ENCODE measurements around the gene SYT2.

The SYT2 gene

DNA sequence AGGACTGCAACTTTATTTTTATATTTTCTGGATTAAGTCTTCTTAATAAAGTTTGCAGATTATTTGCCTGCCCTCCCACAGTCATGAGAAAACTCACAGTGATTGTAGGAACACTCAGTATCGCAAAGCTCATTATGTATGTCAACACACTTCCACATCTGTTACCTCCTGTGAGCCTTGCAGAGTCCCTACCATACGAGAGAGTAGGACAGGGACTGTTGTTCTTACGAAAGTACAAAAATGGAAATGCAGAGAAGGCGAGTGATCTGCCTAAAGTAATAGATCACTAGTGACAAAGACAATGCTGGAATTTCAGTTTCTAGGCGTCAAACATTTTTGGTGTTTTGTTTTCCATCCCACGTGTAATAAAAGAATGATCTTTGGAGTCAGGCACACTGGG, 131.7 kb downstream of the SYT2 start:
- Histone ChIP-seq H3K9me3 (ENCODE audit: control insufficient read depth, insufficient read depth, low read depth, low read length) (no peaks in the 10 kb centered on the region), H3K27ac (ENCODE audit: low read depth, low read length) (peak overlapping the region; percentile 63; the same call in 1 of the 2 replicates), H3K36me3 (ENCODE audit: control insufficient read depth, insufficient read depth, low read length) (0 out of 2 replicates have a peak, but pooled peaks cover 4% of the 10 kb centered on the region), H3K9ac (ENCODE audit: low read length) (peak overlapping the region; percentile 3), H3K4me1 (ENCODE audit: control insufficient read depth, insufficient read depth, low read length) (peaks cover 32% of the 10 kb centered on the region), H3K4me3 (ENCODE audit: low read depth, low read length) (peak overlapping the region; percentile 3; the same call in 1 of the 2 replicates), H3K27me3 (ENCODE audit: control insufficient read depth, insufficient read depth, low read length) (no peaks in the 10 kb centered on the region)

DNA sequence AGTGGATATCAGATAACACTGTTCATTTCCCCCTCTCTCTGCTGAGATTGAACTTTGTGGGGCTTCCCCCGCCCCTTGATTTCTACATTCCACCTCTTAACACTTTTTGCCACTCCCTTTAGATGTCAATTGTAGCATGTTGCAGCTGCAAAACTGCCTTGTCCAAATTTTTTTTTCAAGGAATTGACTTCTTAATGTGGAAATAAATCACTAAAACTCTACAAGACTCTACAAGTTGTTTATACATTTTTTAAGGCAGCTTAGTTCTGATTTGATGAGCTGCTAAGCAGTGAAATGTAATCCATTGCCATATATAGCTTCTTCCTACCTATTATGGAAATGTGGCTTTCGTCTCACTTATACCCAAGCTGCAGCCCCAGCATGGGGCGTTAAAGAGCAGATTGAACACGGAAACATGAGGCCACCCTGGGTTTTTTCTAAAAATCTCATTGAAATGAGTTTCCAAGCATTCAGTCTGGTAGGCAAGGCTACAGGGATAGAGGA, 132.2 kb downstream of the SYT2 start:
- Histone ChIP-seq H3K27me3 (ENCODE audit: control insufficient read depth, insufficient read depth, low read length) (no peaks in the 10 kb centered on the region), H3K9me3 (ENCODE audit: control insufficient read depth, insufficient read depth, low read depth, low read length) (no peaks in the 10 kb centered on the region), H3K4me1 (ENCODE audit: control insufficient read depth, insufficient read depth, low read length) (peaks cover 32% of the 10 kb centered on the region), H3K36me3 (ENCODE audit: control insufficient read depth, insufficient read depth, low read length) (0 out of 2 replicates have a peak, but pooled peaks cover 4% of the 10 kb centered on the region), H3K27ac (ENCODE audit: low read depth, low read length) (peak overlapping the region; percentile 63; the same call in 1 of the 2 replicates), H3K4me3 (ENCODE audit: low read depth, low read length) (peak overlapping the region; percentile 3; the same call in 1 of the 2 replicates), H3K9ac (ENCODE audit: low read length) (no peak overlapping the region)

DNA sequence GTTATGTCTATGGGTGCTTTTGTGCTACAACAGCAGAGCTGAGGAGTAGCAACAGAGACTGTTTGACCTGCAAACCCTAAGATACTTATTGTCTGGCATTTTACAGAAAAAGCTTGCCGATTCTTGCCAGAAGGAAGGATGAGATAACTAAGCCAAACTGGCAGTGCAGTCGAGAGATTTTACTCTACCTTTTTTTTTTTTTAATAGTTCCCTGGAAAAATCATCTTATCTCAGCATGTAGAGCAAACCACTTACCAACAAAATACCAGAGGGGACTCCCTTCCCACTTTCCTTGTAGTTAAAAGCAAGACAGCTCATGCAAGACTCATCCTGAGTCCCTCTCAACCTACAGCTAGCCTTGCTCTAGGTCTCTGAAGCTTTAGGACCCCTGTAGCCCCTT, 132.9 kb downstream of the SYT2 start:
- Histone ChIP-seq H3K36me3 (ENCODE audit: control insufficient read depth, insufficient read depth, low read length) (0 out of 2 replicates have a peak, but pooled peaks cover 4% of the 10 kb centered on the region), H3K4me3 (ENCODE audit: low read depth, low read length) (no peak overlapping the region), H3K9ac (ENCODE audit: low read length) (no peak overlapping the region), H3K4me1 (ENCODE audit: control insufficient read depth, insufficient read depth, low read length) (peaks cover 32% of the 10 kb centered on the region), H3K9me3 (ENCODE audit: control insufficient read depth, insufficient read depth, low read depth, low read length) (no peaks in the 10 kb centered on the region), H3K27me3 (ENCODE audit: control insufficient read depth, insufficient read depth, low read length) (no peaks in the 10 kb centered on the region), H3K27ac (ENCODE audit: low read depth, low read length) (no peak overlapping the region; the same call in 1 of the 2 replicates)

DNA sequence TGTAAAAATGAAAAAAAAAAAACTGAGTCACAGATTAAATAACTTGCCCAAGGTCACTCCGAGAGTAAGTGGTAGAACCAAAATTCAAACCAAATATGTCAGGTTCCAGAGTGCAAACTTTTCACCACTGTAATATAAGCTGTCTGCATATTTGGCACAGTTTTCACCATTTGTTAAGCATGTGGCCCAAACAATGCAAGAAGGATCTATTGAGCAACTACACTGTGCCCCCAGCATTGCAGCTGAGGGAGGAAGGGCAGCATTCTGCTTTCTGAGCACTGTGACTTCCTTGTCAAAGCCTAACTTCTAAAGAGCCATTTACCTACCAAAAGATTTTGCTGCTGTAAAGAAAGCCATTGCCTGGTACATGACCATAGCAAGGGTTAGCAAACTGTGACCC, 133.4 kb downstream of the SYT2 start:
- H3K4me3 ChIP-seq (ENCODE audit: low read depth, low read length): no peak overlapping the region
- H3K27me3 ChIP-seq (ENCODE audit: control insufficient read depth, insufficient read depth, low read length): no peaks in the 10 kb centered on the region
- H3K9ac ChIP-seq (ENCODE audit: low read length): no peak overlapping the region
- peaks cover 32% of the 10 kb centered on the region for H3K4me1 ChIP-seq (ENCODE audit: control insufficient read depth, insufficient read depth, low read length)
- H3K27ac ChIP-seq (ENCODE audit: low read depth, low read length): no peak overlapping the region
- no peaks in the 10 kb centered on the region for H3K9me3 ChIP-seq (ENCODE audit: control insufficient read depth, insufficient read depth, low read depth, low read length)
- 0 out of 2 replicates have a peak, but pooled peaks cover 4% of the 10 kb centered on the region for H3K36me3 ChIP-seq (ENCODE audit: control insufficient read depth, insufficient read depth, low read length)

DNA sequence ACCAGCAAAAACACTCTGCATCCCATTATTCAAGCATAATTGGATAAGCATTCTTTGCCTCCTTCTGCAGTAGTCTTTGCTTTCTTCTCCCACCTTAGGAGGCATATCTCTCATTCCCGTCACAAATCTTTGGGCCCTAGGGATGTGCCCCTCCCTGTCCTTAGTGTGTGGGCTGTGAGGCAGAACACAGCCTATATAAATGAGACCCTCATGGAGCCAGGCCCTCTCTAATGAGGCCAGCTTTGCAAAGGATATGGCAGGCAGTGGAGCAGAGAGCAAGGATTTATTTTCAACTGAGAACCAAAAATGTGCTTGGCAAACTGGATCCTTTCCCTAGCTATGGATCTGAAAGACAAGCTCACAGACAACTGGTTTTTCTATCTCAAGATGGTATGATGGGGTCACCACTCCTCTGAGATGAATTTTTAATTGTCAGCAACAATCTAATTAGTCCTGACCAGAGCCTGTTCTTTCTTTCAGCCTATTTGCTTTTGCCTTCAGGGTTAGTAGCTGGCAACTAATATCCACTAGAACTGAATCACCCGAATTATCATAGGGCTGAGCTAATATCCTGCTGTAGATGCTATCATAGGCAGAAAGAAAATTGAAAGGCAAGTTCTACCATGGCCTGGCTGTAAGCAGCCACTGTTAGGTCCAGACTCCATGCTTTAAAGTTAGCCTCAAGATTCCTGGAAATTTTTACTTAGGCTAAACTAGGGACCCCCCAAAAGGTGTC, 134.2 kb downstream of the SYT2 start:
- H3K27me3 ChIP-seq (ENCODE audit: control insufficient read depth, insufficient read depth, low read length): no peaks in the 10 kb centered on the region
- H3K4me1 ChIP-seq (ENCODE audit: control insufficient read depth, insufficient read depth, low read length): peaks cover 37% of the 10 kb centered on the region
- H3K9ac ChIP-seq (ENCODE audit: low read length): no peak overlapping the region
- H3K27ac ChIP-seq (ENCODE audit: low read depth, low read length): no peak overlapping the region
- H3K9me3 ChIP-seq (ENCODE audit: control insufficient read depth, insufficient read depth, low read depth, low read length): no peaks in the 10 kb centered on the region
- 0 out of 2 replicates have a peak, but pooled peaks cover 4% of the 10 kb centered on the region for H3K36me3 ChIP-seq (ENCODE audit: control insufficient read depth, insufficient read depth, low read length)
- H3K4me3 ChIP-seq (ENCODE audit: low read depth, low read length): no peak overlapping the region

DNA sequence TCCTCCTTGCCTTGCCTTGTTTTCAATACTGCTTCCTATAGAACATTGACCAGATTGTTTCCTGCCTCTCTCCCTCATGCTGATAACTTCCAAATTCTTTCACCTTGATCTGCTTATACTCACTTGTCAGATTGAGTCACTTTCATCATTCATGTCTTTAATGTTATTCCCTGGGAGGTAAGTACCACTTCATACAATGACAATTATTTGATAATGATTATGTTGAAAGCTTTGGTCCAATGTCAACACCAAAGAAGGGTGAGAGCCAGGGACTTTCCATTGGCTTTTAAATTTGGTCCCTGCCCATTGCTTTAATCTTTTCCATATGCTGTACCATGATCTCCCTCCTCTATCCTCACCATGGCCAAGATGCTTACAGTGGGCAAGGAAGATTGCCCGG, 137.4 kb downstream of the SYT2 start:
- Histone ChIP-seq H3K4me1 (ENCODE audit: control insufficient read depth, insufficient read depth, low read length) (peaks cover 41% of the 10 kb centered on the region), H3K27me3 (ENCODE audit: control insufficient read depth, insufficient read depth, low read length) (no peaks in the 10 kb centered on the region), H3K4me3 (ENCODE audit: low read depth, low read length) (no peak overlapping the region)

DNA sequence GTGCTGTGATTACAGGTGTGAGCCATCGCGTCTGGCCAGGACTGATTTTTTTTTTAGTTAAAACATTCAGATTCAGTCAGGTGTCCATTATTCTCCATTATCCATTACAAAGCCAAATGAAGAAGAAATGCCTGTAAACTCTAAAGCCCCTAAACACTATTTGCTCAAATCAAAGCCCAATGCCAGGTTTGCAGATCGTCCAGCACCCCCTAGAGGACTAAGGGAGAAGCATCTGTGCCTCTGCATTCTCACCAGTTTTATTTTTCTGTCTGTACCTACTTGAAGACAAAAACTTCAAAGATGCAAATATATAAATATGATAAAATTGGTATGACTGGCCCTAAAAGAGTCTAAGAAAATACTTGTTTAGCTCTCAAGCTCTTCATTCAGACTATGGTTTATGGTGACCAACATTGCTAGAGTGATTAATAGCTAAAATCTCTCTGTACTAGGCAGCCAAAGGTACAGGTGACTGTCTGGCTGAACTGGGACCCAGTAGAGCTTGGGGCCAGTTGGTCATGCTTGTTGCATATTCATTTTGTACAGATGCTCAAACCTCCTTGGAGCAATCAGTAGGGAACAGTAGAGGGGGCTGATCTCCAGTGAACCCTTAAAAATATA, 138.4 kb downstream of the SYT2 start:
- no peak overlapping the region for H3K27ac ChIP-seq (ENCODE audit: low read depth, low read length)
- H3K9me3 ChIP-seq (ENCODE audit: control insufficient read depth, insufficient read depth, low read depth, low read length): no peaks in the 10 kb centered on the region
- H3K27me3 ChIP-seq (ENCODE audit: control insufficient read depth, insufficient read depth, low read length): no peaks in the 10 kb centered on the region
- no peak overlapping the region for H3K9ac ChIP-seq (ENCODE audit: low read length)
- peaks cover 41% of the 10 kb centered on the region for H3K4me1 ChIP-seq (ENCODE audit: control insufficient read depth, insufficient read depth, low read length)
- H3K36me3 ChIP-seq (ENCODE audit: control insufficient read depth, insufficient read depth, low read length): no peaks in the 10 kb centered on the region
- H3K4me3 ChIP-seq (ENCODE audit: low read depth, low read length): no peak overlapping the region

More for the DNA sequence above, 137.4 kb downstream of the SYT2 start:
- H3K27ac ChIP-seq (ENCODE audit: low read depth, low read length): no peak overlapping the region
- no peaks in the 10 kb centered on the region for H3K9me3 ChIP-seq (ENCODE audit: control insufficient read depth, insufficient read depth, low read depth, low read length)
- H3K9ac ChIP-seq (ENCODE audit: low read length): no peak overlapping the region
- H3K36me3 ChIP-seq (ENCODE audit: control insufficient read depth, insufficient read depth, low read length): no peaks in the 10 kb centered on the region

DNA sequence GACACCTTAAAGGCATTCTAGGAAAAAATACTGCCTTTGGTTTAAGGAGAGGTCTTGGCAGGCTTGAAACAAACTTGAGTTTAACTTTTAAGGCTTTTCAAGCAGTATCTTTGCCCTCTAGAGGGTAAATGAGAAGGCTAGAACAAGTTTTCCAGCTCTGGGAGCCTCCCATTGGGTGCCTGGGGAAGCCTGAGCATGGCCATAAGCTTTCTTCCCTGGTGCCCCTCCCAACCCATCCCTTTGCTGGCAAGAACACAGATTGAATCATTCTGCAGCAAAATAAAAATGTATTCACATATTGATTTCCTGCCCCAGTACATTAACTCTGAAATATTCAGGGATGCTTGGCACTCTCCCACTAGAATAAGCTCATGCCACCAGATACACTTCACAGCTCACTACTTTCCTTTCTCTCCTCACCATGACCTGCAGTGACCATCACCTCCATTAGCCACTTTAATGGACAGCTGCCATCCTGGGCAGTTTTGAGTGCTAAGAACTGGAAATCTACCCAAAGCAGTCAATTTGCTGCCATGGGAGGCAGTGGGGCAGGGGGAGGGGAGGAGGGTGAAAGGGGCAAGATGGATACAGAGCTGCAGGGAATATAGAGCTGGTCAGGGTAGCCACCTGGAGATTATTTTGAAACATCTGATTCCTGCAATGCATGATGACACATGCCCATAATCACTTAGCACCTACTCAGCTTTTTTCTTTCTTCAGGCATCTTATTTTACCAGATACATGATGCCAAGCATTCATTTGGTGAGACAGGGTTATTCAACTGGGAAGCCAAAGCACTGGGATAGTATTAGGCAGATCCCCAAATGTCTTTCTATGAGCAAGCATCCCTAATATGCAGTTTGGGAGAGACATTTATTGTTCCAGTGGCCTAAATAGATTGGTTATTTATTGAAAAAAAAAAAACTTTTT, 140.6 kb downstream of the SYT2 start:
- Histone ChIP-seq H3K4me3 (ENCODE audit: low read depth, low read length) (no peak overlapping the region), H3K36me3 (ENCODE audit: control insufficient read depth, insufficient read depth, low read length) (no peaks in the 10 kb centered on the region), H3K27ac (ENCODE audit: low read depth, low read length) (0 out of 2 replicates have a peak overlapping the region, but pooled peaks have one; percentile 64), H3K4me1 (ENCODE audit: control insufficient read depth, insufficient read depth, low read length) (peaks cover 50% of the 10 kb centered on the region), H3K27me3 (ENCODE audit: control insufficient read depth, insufficient read depth, low read length) (no peaks in the 10 kb centered on the region), H3K9ac (ENCODE audit: low read length) (no peak overlapping the region), H3K9me3 (ENCODE audit: control insufficient read depth, insufficient read depth, low read depth, low read length) (no peaks in the 10 kb centered on the region)

DNA sequence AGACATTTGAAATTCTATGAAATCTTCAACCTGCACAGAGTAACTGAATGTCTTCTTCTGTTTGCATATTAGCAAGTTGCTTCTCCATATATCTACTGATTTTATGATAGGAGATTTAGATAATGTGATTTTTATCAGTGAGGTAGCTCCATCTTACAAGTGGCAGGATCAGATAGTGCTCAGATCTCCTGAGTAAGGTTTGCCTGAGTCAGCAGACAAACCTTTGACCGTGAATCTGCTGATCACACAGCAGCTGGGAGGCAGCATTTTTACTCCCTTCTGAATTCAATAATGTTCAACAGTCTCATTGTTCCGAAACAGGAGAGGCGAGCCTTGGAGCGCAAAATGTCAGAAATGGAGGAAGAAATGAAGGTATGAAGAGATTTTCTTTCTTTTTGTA, 141.4 kb downstream of the SYT2 start:
- H3K4me3 ChIP-seq (ENCODE audit: low read depth, low read length): no peak overlapping the region
- H3K36me3 ChIP-seq (ENCODE audit: control insufficient read depth, insufficient read depth, low read length): no peaks in the 10 kb centered on the region
- no peaks in the 10 kb centered on the region for H3K27me3 ChIP-seq (ENCODE audit: control insufficient read depth, insufficient read depth, low read length)
- H3K27ac ChIP-seq (ENCODE audit: low read depth, low read length): peak overlapping the region; percentile 64; the same call in 1 of the 2 replicates
- no peaks in the 10 kb centered on the region for H3K9me3 ChIP-seq (ENCODE audit: control insufficient read depth, insufficient read depth, low read depth, low read length)
- peaks cover 50% of the 10 kb centered on the region for H3K4me1 ChIP-seq (ENCODE audit: control insufficient read depth, insufficient read depth, low read length)
- H3K9ac ChIP-seq (ENCODE audit: low read length): no peak overlapping the region

DNA sequence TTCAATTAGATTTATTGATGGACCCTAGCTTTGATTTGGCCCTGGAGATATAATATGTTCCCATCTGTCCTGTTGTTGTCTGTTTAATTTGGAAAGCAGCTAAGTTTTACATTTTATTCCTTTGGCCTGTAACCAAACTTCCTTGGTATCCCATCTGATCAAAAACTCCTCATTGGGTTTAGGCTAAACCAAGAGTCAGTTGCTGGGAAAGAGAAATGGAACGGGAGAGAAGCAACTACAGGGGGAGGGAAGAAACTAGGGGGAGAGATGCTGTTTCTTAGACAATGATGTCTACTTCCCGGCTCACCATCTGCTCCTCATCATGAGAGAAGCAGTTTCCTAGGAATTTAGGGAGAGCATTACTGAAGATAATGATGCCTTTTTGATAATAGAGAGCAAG, 141.8 kb downstream of the SYT2 start:
- peaks cover 50% of the 10 kb centered on the region for H3K4me1 ChIP-seq (ENCODE audit: control insufficient read depth, insufficient read depth, low read length)
- no peak overlapping the region for H3K4me3 ChIP-seq (ENCODE audit: low read depth, low read length)
- no peaks in the 10 kb centered on the region for H3K36me3 ChIP-seq (ENCODE audit: control insufficient read depth, insufficient read depth, low read length)
- no peaks in the 10 kb centered on the region for H3K27me3 ChIP-seq (ENCODE audit: control insufficient read depth, insufficient read depth, low read length)
- peak overlapping the region; percentile 64 for H3K27ac ChIP-seq (ENCODE audit: low read depth, low read length)
- H3K9me3 ChIP-seq (ENCODE audit: control insufficient read depth, insufficient read depth, low read depth, low read length): no peaks in the 10 kb centered on the region
- peak overlapping the region; percentile 43 for H3K9ac ChIP-seq (ENCODE audit: low read length)

Measured in HUES6 (cell line).